Colonic mucosa (tissue), 4 donors: Measurements from ENCODE around the gene KCNH5. TPM values are rescaled to one million over a fixed set of nuclear protein-coding genes. Genes with fewer than 3 reads are reported as not detected.

Source experiments
- DNase-seq: peaks from one replicate; pipeline ENCODE4 v3.0.0-alpha.2; 2020
- H3K27ac ChIP-seq: fragments of 200-600 bp; one replicate; pipeline ENCODE4 v1.8.0; 2021
- H3K27me3 ChIP-seq: fragments of 200-600 bp; one replicate; pipeline ENCODE4 v1.8.0; 2021
- H3K36me3 ChIP-seq: fragments of 200-600 bp; one replicate; pipeline ENCODE4 v1.8.0; 2021
- H3K4me1 ChIP-seq: fragments of 200-600 bp; one replicate; pipeline ENCODE4 v1.8.0; 2021; ENCODE audit warnings: mild to moderate bottlenecking
- H3K4me3 ChIP-seq: fragments of 200-600 bp; one replicate; pipeline ENCODE4 v1.8.0; 2021
- H3K9ac ChIP-seq, 2 donors: one replicate each; pipeline ENCODE4 v1.7.0; 2013; ENCODE audit warnings: control low read depth in 2 of 2, low read depth in 2 of 2, low read length in 2 of 2
- H3K9me3 ChIP-seq: fragments of 200-600 bp; one replicate; pipeline ENCODE4 v1.8.0; 2021
- CTCF ChIP-seq: fragments of 200-600 bp; IDR thresholded peaks from one replicate; pipeline ENCODE4 v1.8.0; 2022; ENCODE audit warnings: antibody characterized with exemption, mild to moderate bottlenecking
- intact Hi-C: fragments of 100-400 bp; cut with DNase I; formaldehyde crosslinking; loops from one replicate; pipeline ENCODE4 v1.14.1; 2022
- total RNA-seq, 2 donors: library from RNA; stranded (reverse); fragmentation: NEBNext Ultra II Directional in 1 of 2; extraction: Animal tissue kit (Norgen Biotek cat#: 25700) in 1 of 2; gene quantifications; one replicate each; pipeline ENCODE4 v1.2.1, GENCODE V29; 2021
- donor health status: healthy.
- donor health status: DM: no; HTN: no; CAD: no.
- donor health status: DM: no; HTN: no; CAD: no.

KCNH5 gene
- total RNA-seq, 2 donors from 2014 or later = 0.11 TPM; not detected in 1

DNA sequence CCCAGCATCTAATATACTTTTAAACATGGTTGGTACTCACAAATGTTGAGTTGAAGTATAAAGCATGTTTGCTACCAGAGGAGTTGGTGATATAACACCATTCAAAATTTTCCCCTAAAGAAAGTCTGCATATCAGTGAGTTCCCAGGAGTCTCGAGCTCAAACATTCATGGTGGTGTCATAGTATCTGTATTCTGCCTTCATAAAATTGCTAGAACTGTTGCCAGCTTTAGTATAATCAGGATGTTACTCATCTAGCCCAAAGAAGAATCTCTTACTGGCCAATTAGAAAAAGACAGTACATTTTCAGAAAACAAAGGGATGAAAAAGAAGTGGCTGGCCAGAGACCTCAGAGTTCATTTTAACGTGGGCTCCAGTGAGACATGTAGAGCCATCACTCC, 374.7 kb downstream of the KCNH5 start:
- Histone ChIP-seq H3K9me3 (no peaks in the 10 kb centered on the region), H3K4me3 (no peak overlapping the region), H3K9ac (no peak overlapping the region), H3K36me3 (no peaks in the 10 kb centered on the region), H3K27me3 (no peaks in the 10 kb centered on the region), H3K27ac (no peak overlapping the region), H3K4me1 (no peaks in the 10 kb centered on the region)
- TF ChIP-seq CTCF = no peak
- intact Hi-C loops = no loop called here
- no peak for DNase-seq

GRCh38 chr14:62667421-62667914, 377.8 kb downstream of the KCNH5 start:
- no peak for TF ChIP-seq CTCF
- DNase-seq = no peak
- no peaks in the 10 kb centered on the region for H3K36me3 ChIP-seq
- H3K9ac ChIP-seq = no peak overlapping the region
- no peak overlapping the region for H3K27ac ChIP-seq
- no peaks in the 10 kb centered on the region for H3K9me3 ChIP-seq
- H3K4me3 ChIP-seq = no peak overlapping the region
- no peaks in the 10 kb centered on the region for H3K27me3 ChIP-seq
- intact Hi-C loops = no loop called here
- H3K4me1 ChIP-seq = no peaks in the 10 kb centered on the region

DNA sequence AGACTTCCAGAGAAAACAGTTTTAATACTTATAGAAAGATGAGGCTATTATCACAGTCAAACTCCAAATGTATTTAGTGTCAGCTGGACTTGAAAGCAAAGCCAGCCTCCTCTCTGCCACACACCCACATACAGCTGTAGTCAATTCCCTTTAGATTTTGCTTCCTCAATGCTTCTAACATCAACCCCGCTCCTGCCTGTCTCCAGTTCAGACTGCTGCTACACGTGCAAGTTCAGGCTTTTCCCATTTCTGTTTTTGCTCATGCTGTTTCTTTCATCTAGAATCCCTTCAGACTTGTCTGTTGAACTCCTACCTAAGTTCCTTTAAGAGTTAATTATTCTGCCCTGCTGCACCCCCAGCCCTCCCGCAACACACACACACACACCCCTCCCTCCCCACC, 380.0 kb downstream of the KCNH5 start:
- no peak for DNase-seq
- Histone ChIP-seq H3K4me3 (no peak overlapping the region), H3K9ac (no peak overlapping the region), H3K27me3 (no peaks in the 10 kb centered on the region), H3K27ac (no peak overlapping the region), H3K4me1 (no peaks in the 10 kb centered on the region), H3K9me3 (no peaks in the 10 kb centered on the region), H3K36me3 (no peaks in the 10 kb centered on the region)
- TF ChIP-seq CTCF = no peak
- intact Hi-C loops = no loop called here

GRCh38 chr14:62663456-62663821, 381.8 kb downstream of the KCNH5 start:
- Histone ChIP-seq H3K9ac (no peak overlapping the region), H3K9me3 (no peaks in the 10 kb centered on the region), H3K4me3 (no peak overlapping the region), H3K36me3 (no peaks in the 10 kb centered on the region), H3K27ac (no peak overlapping the region), H3K27me3 (no peaks in the 10 kb centered on the region), H3K4me1 (no peaks in the 10 kb centered on the region)
- intact Hi-C loops = no loop called here
- no peak for TF ChIP-seq CTCF
- no peak for DNase-seq

DNA sequence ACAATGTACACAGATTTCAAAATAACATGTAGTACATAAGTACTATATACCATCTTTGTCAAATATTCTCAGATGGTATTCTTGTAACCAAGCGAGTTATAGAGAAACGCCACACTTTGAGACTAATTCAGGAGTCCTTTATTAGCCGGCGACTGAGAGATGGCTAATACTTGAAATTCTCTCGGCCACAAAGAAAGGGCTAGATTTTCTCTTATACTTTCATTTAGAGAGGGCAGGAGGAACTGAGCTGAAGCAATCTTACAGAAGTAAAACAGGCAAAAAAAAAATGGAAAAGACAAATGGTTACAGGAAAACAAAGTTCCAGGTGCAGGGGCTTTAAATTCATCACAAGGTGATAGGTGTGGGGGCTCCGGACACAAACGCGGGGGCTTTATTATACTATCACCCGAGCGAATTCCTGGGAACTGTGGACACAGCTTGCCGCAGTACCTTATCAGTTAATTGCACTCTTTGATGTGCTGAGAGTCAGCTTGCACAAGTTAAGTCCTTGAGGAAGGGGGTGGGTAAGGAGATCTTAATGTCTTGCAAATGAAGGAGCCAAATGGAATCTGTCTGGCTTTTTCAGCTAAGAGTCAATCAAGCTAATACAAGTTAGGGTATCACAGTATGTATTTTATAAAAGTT, 382.3 kb downstream of the KCNH5 start:
- Histone ChIP-seq H3K27me3 (no peaks in the 10 kb centered on the region), H3K4me1 (no peaks in the 10 kb centered on the region), H3K36me3 (no peaks in the 10 kb centered on the region), H3K9ac (no peak overlapping the region), H3K27ac (no peak overlapping the region), H3K9me3 (no peaks in the 10 kb centered on the region), H3K4me3 (no peak overlapping the region)
- intact Hi-C loops = no loop called here
- TF ChIP-seq CTCF = no peak
- DNase-seq = no peak
